ENCODE measurements around the gene NTM. TPM values are rescaled to one million over a fixed set of nuclear protein-coding genes. Genes with fewer than 3 reads are reported as not detected.

Gene NTM
- total RNA-seq, 1 experiment from 2014 or later, result 2.7 TPM

- H3K27me3 ChIP-seq (ENCODE audit: control insufficient read depth, insufficient read depth, low read length), result no peaks in the 10 kb centered on the region
- H3K4me3 ChIP-seq (ENCODE audit: insufficient read depth, low read depth, low read length), result no peak overlapping the region
- H3K36me3 ChIP-seq (replicated peaks; ENCODE audit: control insufficient read depth, insufficient read depth, low read length), result no peaks in the 10 kb centered on the region
- DNase-seq, result no peak
Observed at GRCh38 chr11:131503017-131503416, 132.6 kb downstream of the NTM start.

- DNase-seq, result peak; percentile 89
- H3K36me3 ChIP-seq (replicated peaks; ENCODE audit: control insufficient read depth, insufficient read depth, low read length), result no peaks in the 10 kb centered on the region
- no peak overlapping the region for H3K4me3 ChIP-seq (ENCODE audit: insufficient read depth, low read depth, low read length)
- H3K27me3 ChIP-seq (ENCODE audit: control insufficient read depth, insufficient read depth, low read length), result no peaks in the 10 kb centered on the region
Observed at GRCh38 chr11:131504199-131504949, 134.0 kb downstream of the NTM start.

GRCh38 chr11:131506348-131506747 is 135.9 kb downstream of the NTM start:
- H3K36me3 ChIP-seq (replicated peaks; ENCODE audit: control insufficient read depth, insufficient read depth, low read length), result no peaks in the 10 kb centered on the region
- H3K27me3 ChIP-seq (ENCODE audit: control insufficient read depth, insufficient read depth, low read length), result no peaks in the 10 kb centered on the region
- no peak for DNase-seq
- H3K4me3 ChIP-seq (ENCODE audit: insufficient read depth, low read depth, low read length), result no peak overlapping the region

- H3K27me3 ChIP-seq (ENCODE audit: control insufficient read depth, insufficient read depth, low read length), result no peaks in the 10 kb centered on the region
- DNase-seq, result no peak
- H3K36me3 ChIP-seq (replicated peaks; ENCODE audit: control insufficient read depth, insufficient read depth, low read length), result no peaks in the 10 kb centered on the region
- H3K4me3 ChIP-seq (ENCODE audit: insufficient read depth, low read depth, low read length), result no peak overlapping the region
Observed at GRCh38 chr11:131510662-131511061, 140.2 kb downstream of the NTM start.

GRCh38 chr11:131511794-131512193 is 141.4 kb downstream of the NTM start:
- no peak overlapping the region for H3K4me3 ChIP-seq (ENCODE audit: insufficient read depth, low read depth, low read length)
- DNase-seq, result peak; percentile 86
- no peaks in the 10 kb centered on the region for H3K36me3 ChIP-seq (replicated peaks; ENCODE audit: control insufficient read depth, insufficient read depth, low read length)
- no peaks in the 10 kb centered on the region for H3K27me3 ChIP-seq (ENCODE audit: control insufficient read depth, insufficient read depth, low read length)

- DNase-seq, result no peak
- no peaks in the 10 kb centered on the region for H3K36me3 ChIP-seq (replicated peaks; ENCODE audit: control insufficient read depth, insufficient read depth, low read length)
- H3K4me3 ChIP-seq (ENCODE audit: insufficient read depth, low read depth, low read length), result no peak overlapping the region
- H3K27me3 ChIP-seq (ENCODE audit: control insufficient read depth, insufficient read depth, low read length), result no peaks in the 10 kb centered on the region
Observed at GRCh38 chr11:131512228-131512627, 141.8 kb downstream of the NTM start.

GRCh38 chr11:131514062-131514461 is 143.6 kb downstream of the NTM start:
- no peaks in the 10 kb centered on the region for H3K36me3 ChIP-seq (replicated peaks; ENCODE audit: control insufficient read depth, insufficient read depth, low read length)
- no peak overlapping the region for H3K4me3 ChIP-seq (ENCODE audit: insufficient read depth, low read depth, low read length)
- H3K27me3 ChIP-seq (ENCODE audit: control insufficient read depth, insufficient read depth, low read length), result no peaks in the 10 kb centered on the region
- DNase-seq, result no peak

- DNase-seq, result no peak
- Histone ChIP-seq H3K4me3 (ENCODE audit: insufficient read depth, low read depth, low read length) (no peak overlapping the region), H3K36me3 (replicated peaks; ENCODE audit: control insufficient read depth, insufficient read depth, low read length) (no peaks in the 10 kb centered on the region), H3K27me3 (ENCODE audit: control insufficient read depth, insufficient read depth, low read length) (no peaks in the 10 kb centered on the region)
Observed at GRCh38 chr11:131518305-131518838, 148.0 kb downstream of the NTM start.

GRCh38 chr11:131522851-131523250 is 152.4 kb downstream of the NTM start:
- H3K27me3 ChIP-seq (ENCODE audit: control insufficient read depth, insufficient read depth, low read length), result no peaks in the 10 kb centered on the region
- H3K36me3 ChIP-seq (replicated peaks; ENCODE audit: control insufficient read depth, insufficient read depth, low read length), result no peaks in the 10 kb centered on the region
- no peak overlapping the region for H3K4me3 ChIP-seq (ENCODE audit: insufficient read depth, low read depth, low read length)
- DNase-seq, result no peak

GRCh38 chr11:131530407-131530806 is 160.0 kb downstream of the NTM start:
- Histone ChIP-seq H3K27me3 (ENCODE audit: control insufficient read depth, insufficient read depth, low read length) (no peaks in the 10 kb centered on the region), H3K36me3 (replicated peaks; ENCODE audit: control insufficient read depth, insufficient read depth, low read length) (no peaks in the 10 kb centered on the region), H3K4me3 (ENCODE audit: insufficient read depth, low read depth, low read length) (no peak overlapping the region)
- no peak for DNase-seq

GRCh38 chr11:131533149-131533548 is 162.7 kb downstream of the NTM start:
- no peaks in the 10 kb centered on the region for H3K27me3 ChIP-seq (ENCODE audit: control insufficient read depth, insufficient read depth, low read length)
- no peak overlapping the region for H3K4me3 ChIP-seq (ENCODE audit: insufficient read depth, low read depth, low read length)
- no peak for DNase-seq
- no peaks in the 10 kb centered on the region for H3K36me3 ChIP-seq (replicated peaks; ENCODE audit: control insufficient read depth, insufficient read depth, low read length)

- no peak overlapping the region for H3K4me3 ChIP-seq (ENCODE audit: insufficient read depth, low read depth, low read length)
- H3K36me3 ChIP-seq (replicated peaks; ENCODE audit: control insufficient read depth, insufficient read depth, low read length), result no peaks in the 10 kb centered on the region
- H3K27me3 ChIP-seq (ENCODE audit: control insufficient read depth, insufficient read depth, low read length), result no peaks in the 10 kb centered on the region
- no peak for DNase-seq
Observed at GRCh38 chr11:131533998-131534397, 163.6 kb downstream of the NTM start.

GRCh38 chr11:131534611-131535010 is 164.2 kb downstream of the NTM start:
- no peaks in the 10 kb centered on the region for H3K27me3 ChIP-seq (ENCODE audit: control insufficient read depth, insufficient read depth, low read length)
- no peaks in the 10 kb centered on the region for H3K36me3 ChIP-seq (replicated peaks; ENCODE audit: control insufficient read depth, insufficient read depth, low read length)
- H3K4me3 ChIP-seq (ENCODE audit: insufficient read depth, low read depth, low read length), result no peak overlapping the region
- DNase-seq, result no peak

- H3K36me3 ChIP-seq (replicated peaks; ENCODE audit: control insufficient read depth, insufficient read depth, low read length), result no peaks in the 10 kb centered on the region
- H3K4me3 ChIP-seq (ENCODE audit: insufficient read depth, low read depth, low read length), result no peak overlapping the region
- no peak for DNase-seq
- no peaks in the 10 kb centered on the region for H3K27me3 ChIP-seq (ENCODE audit: control insufficient read depth, insufficient read depth, low read length)
Observed at GRCh38 chr11:131536159-131536558, 165.7 kb downstream of the NTM start.

GRCh38 chr11:131537196-131537595 is 166.8 kb downstream of the NTM start:
- Histone ChIP-seq H3K4me3 (ENCODE audit: insufficient read depth, low read depth, low read length) (no peak overlapping the region), H3K27me3 (ENCODE audit: control insufficient read depth, insufficient read depth, low read length) (no peaks in the 10 kb centered on the region), H3K36me3 (replicated peaks; ENCODE audit: control insufficient read depth, insufficient read depth, low read length) (no peaks in the 10 kb centered on the region)
- no peak for DNase-seq
